IMR-90 (cell line): ENCODE results near the gene BRINP3. TPM values are rescaled to one million over a fixed set of nuclear protein-coding genes. Genes with fewer than 3 reads are reported as not detected.

Experiments
- ATAC-seq: fragments of 200-7000 bp; cut with Tn5 transposase; 2 replicates; pipeline ENCODE4 v1.9.1; 2020; ENCODE audit warnings: low read depth, mild to moderate bottlenecking, moderate library complexity
- BruUV-seq: library from RNA; stranded (reverse); fragments of 400-500 nt; replicated peaks from 2 replicates; lab custom pipeline; 2021; lab: Mats Ljungman, UMichigan
- CTCF ChIA-PET: fragments of 300-600 bp; formaldehyde crosslinking; extraction: SDS; loops from one replicate; lab custom pipeline; 2021; ENCODE audit warnings: antibody characterized with exemption; lab: Yijun Ruan, JAX
- POLR2A ChIA-PET: fragments of 300-600 bp; sonication (Branson Sonifier 250); formaldehyde crosslinking; loops from one replicate; lab custom pipeline; 2022; ENCODE audit warnings: antibody characterized with exemption; ENCODE audit not compliant: unreplicated experiment; lab: Charles Lee
- DNase-seq: peaks from one replicate; pipeline ENCODE4 v3.0.0; 2013
- H2AFZ ChIP-seq: replicated peaks from 2 replicates; pipeline ENCODE3; 2013; ENCODE audit warnings: low read length, mild to moderate bottlenecking; ENCODE audit not compliant: poor library complexity
- H2AK5ac ChIP-seq: 2 replicates; pipeline ENCODE4 v1.6.1; 2013; ENCODE audit warnings: low read depth, low read length, inconsistent platforms
- H2AK9ac ChIP-seq: replicated peaks from 2 replicates; pipeline ENCODE3; 2013; ENCODE audit warnings: mild to moderate bottlenecking, low read depth, low read length, moderate library complexity; ENCODE audit not compliant: poor library complexity
- H2BK120ac ChIP-seq: 2 replicates; pipeline ENCODE4 v1.6.1; 2013; ENCODE audit warnings: low read depth, low read length, inconsistent platforms
- H2BK15ac ChIP-seq: 3 replicates; pipeline ENCODE4 v1.6.1; 2013; ENCODE audit warnings: low read depth, low read length, inconsistent platforms
- H2BK20ac ChIP-seq: 2 replicates; pipeline ENCODE4 v1.6.1; 2013; ENCODE audit warnings: low read depth, mild to moderate bottlenecking, inconsistent platforms, low read length, moderate library complexity
- H2BK5ac ChIP-seq: 2 replicates; pipeline ENCODE4 v1.6.1; 2013; ENCODE audit warnings: mild to moderate bottlenecking, low read depth, low read length, inconsistent platforms; ENCODE audit not compliant: poor library complexity, severe bottlenecking
- H3K14ac ChIP-seq: replicated peaks from 2 replicates; pipeline ENCODE4 v1.6.1; 2013; ENCODE audit warnings: low read depth, low read length, inconsistent platforms
- H3K18ac ChIP-seq: 2 replicates; pipeline ENCODE4 v1.6.1; 2013; ENCODE audit warnings: low read depth, low read length, control low read depth
- H3K23ac ChIP-seq: 2 replicates; pipeline ENCODE4 v1.6.1; 2013; ENCODE audit warnings: low read depth, low read length, inconsistent platforms
- H3K27ac ChIP-seq: 2 replicates; pipeline ENCODE4 v1.5.1; 2013; ENCODE audit warnings: mild to moderate bottlenecking, control low read depth, low read length; ENCODE audit not compliant: insufficient read depth
- H3K27me3 ChIP-seq: 2 replicates; pipeline ENCODE4 v1.6.1; 2013; ENCODE audit warnings: low read length; ENCODE audit not compliant: control insufficient read depth, insufficient read depth
- H3K36me3 ChIP-seq: 2 replicates; pipeline ENCODE4 v1.6.1; 2013; ENCODE audit warnings: low read length, mixed read lengths; ENCODE audit not compliant: control insufficient read depth, insufficient read depth
- H3K4ac ChIP-seq: 2 replicates; pipeline ENCODE4 v1.6.1; 2013; ENCODE audit warnings: low read depth, low read length, inconsistent platforms
- H3K4me1 ChIP-seq: 2 replicates; pipeline ENCODE4 v1.6.1; 2013; ENCODE audit warnings: low read length, mixed read lengths; ENCODE audit not compliant: control insufficient read depth, insufficient read depth
- H3K4me2 ChIP-seq: 2 replicates; pipeline ENCODE4 v1.6.1; 2013; ENCODE audit warnings: low read depth, mild to moderate bottlenecking, control low read depth, low read length, moderate library complexity
- H3K4me3 ChIP-seq: 2 replicates; pipeline ENCODE4 v1.5.1; 2013; ENCODE audit warnings: low read depth, mild to moderate bottlenecking, control low read depth, low read length, moderate library complexity; ENCODE audit not compliant: insufficient read depth
- H3K56ac ChIP-seq: 2 replicates; pipeline ENCODE4 v1.6.1; 2013; ENCODE audit warnings: low read length, inconsistent platforms; ENCODE audit not compliant: insufficient read depth; ENCODE audit errors: extremely low read depth
- H3K79me1 ChIP-seq, 2 experiments: 2 replicates each; pipeline ENCODE4 v1.6.1; 2013; ENCODE audit warnings: low read length in 2 of 2, inconsistent platforms in 1 of 2, low read depth in 1 of 2
- H3K9ac ChIP-seq: 2 replicates; pipeline ENCODE4 v1.6.1; 2013; ENCODE audit warnings: low read depth, low read length, control low read depth
- H3K9me1 ChIP-seq: 2 replicates; pipeline ENCODE4 v1.6.1; 2013; ENCODE audit warnings: low read length, inconsistent platforms; ENCODE audit not compliant: insufficient read depth
- H3K9me3 ChIP-seq: 2 replicates; pipeline ENCODE4 v1.6.1; 2013; ENCODE audit warnings: low read length; ENCODE audit not compliant: control insufficient read depth, insufficient read depth
- H4K20me1 ChIP-seq: 2 replicates; pipeline ENCODE4 v1.6.1; 2013; ENCODE audit warnings: low read length, inconsistent platforms; ENCODE audit not compliant: insufficient read depth
- H4K5ac ChIP-seq: 2 replicates; pipeline ENCODE4 v1.6.1; 2013; ENCODE audit warnings: mild to moderate bottlenecking, low read depth, low read length, control low read depth
- H4K8ac ChIP-seq, 2 experiments: 2 replicates each; pipeline ENCODE4 v1.6.1; 2013; ENCODE audit warnings: low read depth in 2 of 2, low read length in 2 of 2, control low read depth in 1 of 2, inconsistent platforms in 1 of 2
- H4K91ac ChIP-seq: 2 replicates; pipeline ENCODE4 v1.6.1; 2013; ENCODE audit warnings: low read depth, low read length, inconsistent platforms; ENCODE audit not compliant: insufficient read depth
- BHLHE40 ChIP-seq: fragments of 150-350 bp; IDR thresholded peaks from 2 replicates; pipeline ENCODE4 v1.6.1; 2016; ENCODE audit warnings: mild to moderate bottlenecking, low read depth, low read length
- CEBPB ChIP-seq: IDR thresholded peaks from 2 replicates; pipeline ENCODE4 v1.6.1; 2012; ENCODE audit warnings: low read depth, low read length, improper control_type of control experiment
- CHD1 ChIP-seq: IDR thresholded peaks from 2 replicates; pipeline ENCODE4 v1.6.1; 2012; ENCODE audit warnings: low read depth, low read length, improper control_type of control experiment
- ELK1 ChIP-seq: fragments of 150-350 bp; IDR thresholded peaks from 2 replicates; pipeline ENCODE4 v1.6.1; 2016; ENCODE audit warnings: low read depth, mild to moderate bottlenecking, low read length, moderate library complexity, borderline replicate concordance
- FOS ChIP-seq: fragments of 150-350 bp; IDR thresholded peaks from 2 replicates; pipeline ENCODE4 v1.6.1; 2016; ENCODE audit warnings: low read depth, low read length
- MAFK ChIP-seq: IDR thresholded peaks from 2 replicates; pipeline ENCODE4 v1.6.1; 2012; ENCODE audit warnings: low read depth, low read length, improper control_type of control experiment
- MAZ ChIP-seq: IDR thresholded peaks from 2 replicates; pipeline ENCODE4 v1.6.1; 2012; ENCODE audit warnings: low read depth, mild to moderate bottlenecking, low read length, improper control_type of control experiment, moderate library complexity, borderline replicate concordance
- MXI1 ChIP-seq: IDR thresholded peaks from 2 replicates; pipeline ENCODE4 v1.6.1; 2012; ENCODE audit warnings: low read depth, mild to moderate bottlenecking, low read length, moderate library complexity, borderline replicate concordance
- NFE2L2 ChIP-seq: fragments of 150-350 bp; IDR thresholded peaks from 2 replicates; pipeline ENCODE4 v1.6.1; 2016; ENCODE audit warnings: low read depth, mild to moderate bottlenecking, low read length
- POLR2A ChIP-seq: IDR thresholded peaks from 2 replicates; pipeline ENCODE4 v1.6.1; 2012; ENCODE audit warnings: mild to moderate bottlenecking, low read depth, low read length
- RAD21 ChIP-seq: IDR thresholded peaks from 2 replicates; pipeline ENCODE4 v1.6.1; 2012; ENCODE audit warnings: low read length, improper control_type of control experiment
- RCOR1 ChIP-seq: IDR thresholded peaks from 2 replicates; pipeline ENCODE4 v1.6.1; 2012; ENCODE audit warnings: mild to moderate bottlenecking, low read length, improper control_type of control experiment; ENCODE audit not compliant: insufficient replicate concordance
- RFX5 ChIP-seq: IDR thresholded peaks from 2 replicates; pipeline ENCODE4 v1.8.0; 2012; ENCODE audit warnings: low read depth, mild to moderate bottlenecking, low read length, moderate library complexity
- WGBS, 2 experiments: methylation state at CpG; one replicate each; pipeline versions ENCODE4 v1.1.5 to v1.1.7; 2013; ENCODE audit warnings: missing lambda C conversion rate in 2 of 2; ENCODE audit not compliant: insufficient read length in 1 of 2; ENCODE audit errors: extremely low coverage in 2 of 2; 5-methylcytosine and 5-hydroxymethylcytosine counted together
- dilution Hi-C: fragments of 300-500 bp; cut with HindIII; formaldehyde crosslinking; loops from one replicate; pipeline ENCODE4 v1.14.3; 2018; ENCODE audit warnings: low sequenced_read_pairs; ENCODE audit not compliant: unreplicated experiment
- in situ Hi-C: fragments of 300-500 bp; cut with MboI; formaldehyde crosslinking; loops from 3 replicates; pipeline ENCODE4 v1.14.3; 2019; ENCODE audit warnings: low sequenced_read_pairs, inconsistent platforms, mixed read lengths
- intact Hi-C: fragments of 100-400 bp; cut with micrococcal nuclease; formaldehyde crosslinking; loops from 2 replicates; pipeline ENCODE4 v1.10.0; 2022
- polyA plus RNA-seq, 3 experiments: library from polyadenylated mRNA; depleted of rRNA; stranded (reverse); fragments of >200 nt; gene quantifications; 2 replicates each; pipeline ENCODE4 v1.2.3, GENCODE V29; 2012; ENCODE audit warnings: low replicate concordance in 1 of 3
- total RNA-seq: library from RNA; depleted of rRNA; stranded (reverse); fragments of >200 nt; gene quantifications from 2 replicates; pipeline ENCODE4 v1.2.3, GENCODE V29; 2012
- TF ChIP-seq, protein P1 (sequence below): conservative IDR thresholded peaks from 2 replicates; pipeline ENCODE4 v1.5.1; 2012; ENCODE audit warnings: mild to moderate bottlenecking, low read depth, low read length, improper control_type of control experiment

BRINP3 gene
- total and polyA plus RNA-seq, 2 of the 4 experiments (the other 2 are of a cell fraction): 0.15 to 0.36 TPM

DNA sequence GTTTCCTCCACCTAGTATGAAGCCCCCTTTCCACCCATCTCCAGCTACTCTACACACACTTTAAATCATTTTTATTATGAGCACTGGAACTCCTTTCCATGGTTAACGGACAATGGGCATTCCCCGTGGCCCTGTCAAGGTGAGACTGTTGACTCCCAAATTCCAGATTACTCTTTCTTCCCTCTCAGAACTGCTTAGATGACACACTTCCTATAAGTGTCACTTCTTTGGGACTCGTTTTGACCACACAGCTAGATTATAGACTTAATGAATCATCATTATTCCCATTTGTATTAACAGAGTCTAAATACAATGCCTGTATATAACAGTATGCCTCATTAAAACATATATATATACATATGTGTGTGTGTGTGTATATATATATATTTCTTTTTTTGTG, 215.1 kb downstream of the BRINP3 start:
- H3K27ac ChIP-seq: no peak overlapping the region
- in situ Hi-C loops (no loop called here), dilution Hi-C loops (no loop called here), intact Hi-C loops (no loop called here)
- no peak overlapping the region for H2BK5ac ChIP-seq
- no peak for ATAC-seq
- no peak overlapping the region for H4K5ac ChIP-seq
- H3K56ac ChIP-seq: no peak overlapping the region
- TF ChIP-seq FOS (no peak), MAZ (no peak), NFE2L2 (no peak), RCOR1 (no peak), MAFK (no peak), MXI1 (no peak), RAD21 (no peak), BHLHE40 (no peak), CHD1 (no peak), RFX5 (no peak), POLR2A (no peak), ELK1 (no peak), CEBPB (no peak)
- TF ChIP-seq, protein P1, sequence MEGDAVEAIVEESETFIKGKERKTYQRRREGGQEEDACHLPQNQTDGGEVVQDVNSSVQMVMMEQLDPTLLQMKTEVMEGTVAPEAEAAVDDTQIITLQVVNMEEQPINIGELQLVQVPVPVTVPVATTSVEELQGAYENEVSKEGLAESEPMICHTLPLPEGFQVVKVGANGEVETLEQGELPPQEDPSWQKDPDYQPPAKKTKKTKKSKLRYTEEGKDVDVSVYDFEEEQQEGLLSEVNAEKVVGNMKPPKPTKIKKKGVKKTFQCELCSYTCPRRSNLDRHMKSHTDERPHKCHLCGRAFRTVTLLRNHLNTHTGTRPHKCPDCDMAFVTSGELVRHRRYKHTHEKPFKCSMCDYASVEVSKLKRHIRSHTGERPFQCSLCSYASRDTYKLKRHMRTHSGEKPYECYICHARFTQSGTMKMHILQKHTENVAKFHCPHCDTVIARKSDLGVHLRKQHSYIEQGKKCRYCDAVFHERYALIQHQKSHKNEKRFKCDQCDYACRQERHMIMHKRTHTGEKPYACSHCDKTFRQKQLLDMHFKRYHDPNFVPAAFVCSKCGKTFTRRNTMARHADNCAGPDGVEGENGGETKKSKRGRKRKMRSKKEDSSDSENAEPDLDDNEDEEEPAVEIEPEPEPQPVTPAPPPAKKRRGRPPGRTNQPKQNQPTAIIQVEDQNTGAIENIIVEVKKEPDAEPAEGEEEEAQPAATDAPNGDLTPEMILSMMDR: no peak
- ChIA-PET POLR2A (no interaction called here), CTCF (no interaction called here)
- H3K36me3 ChIP-seq: no peaks in the 10 kb centered on the region
- DNase-seq: no peak
- BruUV-seq: no TSS peak
- H3K14ac ChIP-seq: no peak overlapping the region
- H2AFZ ChIP-seq: no peak overlapping the region
- H2BK15ac ChIP-seq: no peak overlapping the region
- no peak overlapping the region for H2BK120ac ChIP-seq
- H3K4ac ChIP-seq: no peak overlapping the region
- H2AK5ac ChIP-seq: no peak overlapping the region
- H3K4me3 ChIP-seq: no peak overlapping the region
- no peak overlapping the region for H2BK20ac ChIP-seq
- H4K8ac ChIP-seq: no peak overlapping the region
- H3K4me2 ChIP-seq: no peak overlapping the region
- H3K9me1 ChIP-seq: no peaks in the 10 kb centered on the region
- no peaks in the 10 kb centered on the region for H3K27me3 ChIP-seq
- no peak overlapping the region for H2AK9ac ChIP-seq
- H3K23ac ChIP-seq: no peak overlapping the region
- no peak overlapping the region for H3K18ac ChIP-seq
- no peak overlapping the region for H4K91ac ChIP-seq
- no peak overlapping the region for H3K9ac ChIP-seq
- no peaks in the 10 kb centered on the region for H3K79me1 ChIP-seq
- no peaks in the 10 kb centered on the region for H3K9me3 ChIP-seq
- no peaks in the 10 kb centered on the region for H3K4me1 ChIP-seq
- no peaks in the 10 kb centered on the region for H4K20me1 ChIP-seq
- WGBS, 2 experiments: 100% methylated on average over 2 of the region's 3 CpGs; no CpG with 5 or more reads in 1 of the 2 experiments
